MG63 (cell line): ENCODE measurements around the gene MMP17. TPM values are rescaled to one million over a fixed set of nuclear protein-coding genes. Genes with fewer than 3 reads are reported as not detected.
A peak's percentile ranks its signal among the peaks of the same experiment; 100 is the strongest.

Source experiments
- DNase-seq: peaks from one replicate; pipeline ENCODE4 v3.0.0-alpha.2; 2020
- H3K27me3 ChIP-seq: fragments of 250-450 bp; sonication (Bioruptor Pico); 2 replicates; pipeline ENCODE4 v1.5.1; 2020; ENCODE audit warnings: mild to moderate bottlenecking, moderate library complexity
- H3K36me3 ChIP-seq: fragments of 250-450 bp; sonication (Bioruptor Pico); 2 replicates; pipeline ENCODE4 v1.5.1; 2020; ENCODE audit warnings: mild to moderate bottlenecking, moderate library complexity
- H3K4me3 ChIP-seq: fragments of 250-450 bp; sonication (Bioruptor Pico); 2 replicates; pipeline ENCODE4 v1.5.1; 2020; ENCODE audit warnings: mild to moderate bottlenecking, moderate library complexity
- H3K9me3 ChIP-seq: fragments of 250-450 bp; sonication (Bioruptor Pico); 2 replicates; pipeline ENCODE4 v1.5.1; 2020; ENCODE audit warnings: mild to moderate bottlenecking, moderate library complexity
- total RNA-seq: library from RNA; depleted of rRNA; stranded (reverse); fragments of >200 nt; shearing (Covaris generic); gene quantifications from 2 replicates; pipeline ENCODE4 v1.2.3, GENCODE V29; 2014; ENCODE audit warnings: low replicate concordance

MMP17 gene
- total RNA-seq, 1 experiment from 2014 or later: 10.8 TPM

- H3K4me3 ChIP-seq: no peak overlapping the region
Measured at GRCh38 chr12:131851741-131852550, 23.8 kb downstream of the MMP17 start.

GRCh38 chr12:131852551-131853299 is 24.5 kb downstream of the MMP17 start:
- peak; percentile 44 for DNase-seq
- no peaks in the 10 kb centered on the region for H3K9me3 ChIP-seq
- H3K4me3 ChIP-seq: no peak overlapping the region
- no peaks in the 10 kb centered on the region for H3K27me3 ChIP-seq
- H3K36me3 ChIP-seq: no peaks in the 10 kb centered on the region

More at GRCh38 chr12:131851741-131852550, 23.8 kb downstream of the MMP17 start:
- DNase-seq: no peak
- Histone ChIP-seq H3K27me3 (no peaks in the 10 kb centered on the region), H3K36me3 (no peaks in the 10 kb centered on the region), H3K9me3 (no peaks in the 10 kb centered on the region)

- no peaks in the 10 kb centered on the region for H3K9me3 ChIP-seq
- no peaks in the 10 kb centered on the region for H3K36me3 ChIP-seq
- no peaks in the 10 kb centered on the region for H3K27me3 ChIP-seq
- no peak for DNase-seq
- no peak overlapping the region for H3K4me3 ChIP-seq
Measured at GRCh38 chr12:131853832-131854797, 25.9 kb downstream of the MMP17 start.

GRCh38 chr12:131854861-131855476 is 26.8 kb downstream of the MMP17 start:
- H3K27me3 ChIP-seq: no peaks in the 10 kb centered on the region
- no peaks in the 10 kb centered on the region for H3K36me3 ChIP-seq
- H3K4me3 ChIP-seq: no peak overlapping the region
- H3K9me3 ChIP-seq: no peaks in the 10 kb centered on the region
- no peak for DNase-seq

- no peak for DNase-seq
- no peak overlapping the region for H3K4me3 ChIP-seq
- H3K36me3 ChIP-seq: no peaks in the 10 kb centered on the region
- H3K27me3 ChIP-seq: no peaks in the 10 kb centered on the region
- H3K9me3 ChIP-seq: no peaks in the 10 kb centered on the region
Measured at GRCh38 chr12:131855521-131856142, 27.4 kb downstream of the MMP17 start.

GRCh38 chr12:131856366-131857097 is 28.3 kb downstream of the MMP17 start:
- Histone ChIP-seq H3K36me3 (no peaks in the 10 kb centered on the region), H3K9me3 (no peaks in the 10 kb centered on the region), H3K27me3 (no peaks in the 10 kb centered on the region), H3K4me3 (no peak overlapping the region)
- no peak for DNase-seq

GRCh38 chr12:131857908-131858850 is 30.0 kb downstream of the MMP17 start:
- DNase-seq: no peak

GRCh38 chr12:131860472-131861260 is 32.5 kb downstream of the MMP17 start:
- Histone ChIP-seq H3K36me3 (no peaks in the 10 kb centered on the region), H3K9me3 (no peaks in the 10 kb centered on the region), H3K4me3 (no peak overlapping the region), H3K27me3 (no peaks in the 10 kb centered on the region)
- DNase-seq: peak; percentile 89

More at GRCh38 chr12:131857908-131858850, 30.0 kb downstream of the MMP17 start:
- Histone ChIP-seq H3K36me3 (no peaks in the 10 kb centered on the region), H3K9me3 (no peaks in the 10 kb centered on the region), H3K4me3 (no peak overlapping the region), H3K27me3 (no peaks in the 10 kb centered on the region)

- H3K4me3 ChIP-seq: no peak overlapping the region
- DNase-seq: no peak
- H3K36me3 ChIP-seq: no peaks in the 10 kb centered on the region
- H3K9me3 ChIP-seq: no peaks in the 10 kb centered on the region
- no peaks in the 10 kb centered on the region for H3K27me3 ChIP-seq
Measured at GRCh38 chr12:131861261-131862083, 33.3 kb downstream of the MMP17 start.

GRCh38 chr12:131862084-131862441 is 33.9 kb downstream of the MMP17 start:
- no peak overlapping the region for H3K4me3 ChIP-seq
- no peak for DNase-seq
- H3K9me3 ChIP-seq: no peaks in the 10 kb centered on the region
- H3K36me3 ChIP-seq: no peaks in the 10 kb centered on the region
- no peaks in the 10 kb centered on the region for H3K27me3 ChIP-seq

GRCh38 chr12:131862600-131862993 is 34.4 kb downstream of the MMP17 start:
- no peak overlapping the region for H3K4me3 ChIP-seq
- H3K9me3 ChIP-seq: no peaks in the 10 kb centered on the region
- H3K27me3 ChIP-seq: no peaks in the 10 kb centered on the region
- H3K36me3 ChIP-seq: no peaks in the 10 kb centered on the region
- DNase-seq: no peak

- Histone ChIP-seq H3K27me3 (no peaks in the 10 kb centered on the region), H3K4me3 (no peak overlapping the region), H3K36me3 (no peaks in the 10 kb centered on the region), H3K9me3 (no peaks in the 10 kb centered on the region)
- DNase-seq: peak; percentile 83
Measured at GRCh38 chr12:131862994-131863710, 35.0 kb downstream of the MMP17 start.
